Measurements from ENCODE around the gene SPG7. TPM values are rescaled to one million over a fixed set of nuclear protein-coding genes. Genes with fewer than 3 reads are reported as not detected.

The SPG7 gene
- total RNA-seq, 2 donors from 2014 or later = 88.6 to 188 TPM

DNA sequence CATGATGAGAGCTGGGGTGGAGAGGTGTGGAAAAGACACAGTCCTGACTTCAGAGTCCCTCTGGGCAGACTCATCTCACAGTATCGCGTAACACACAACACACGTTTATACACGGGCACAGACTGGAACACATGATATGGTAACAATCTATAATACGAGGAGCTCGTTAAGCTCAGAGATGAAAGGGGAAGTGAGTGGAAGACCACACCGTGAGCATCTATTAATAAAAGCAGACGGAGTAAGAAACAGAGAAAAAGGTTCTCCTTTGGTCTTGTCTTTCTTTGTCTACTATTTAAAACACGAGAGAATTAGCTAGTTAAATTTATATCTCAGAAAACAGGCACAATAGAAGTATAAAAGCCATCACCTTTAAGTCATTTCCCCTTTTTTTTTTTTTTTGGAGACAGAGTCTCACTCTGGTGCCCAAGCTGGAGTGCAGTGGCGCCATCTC, 31.4 kb upstream of the SPG7 start:
- H3K9me3 Mint-ChIP-seq = no peaks in the 10 kb centered on the region
- H3K4me1 Mint-ChIP-seq (ENCODE audit: low read depth in 2 of 2) = peaks cover 74 to 77% of the 10 kb centered on the region in 2 donors
- DNase-seq (ENCODE audit: low spot score) (no peak), ATAC-seq (no peak)
- H3K27me3 Mint-ChIP-seq = no peaks in the 10 kb centered on the region
- H3K36me3 Mint-ChIP-seq = no peaks in the 10 kb centered on the region
- H3K27ac Mint-ChIP-seq = peak overlapping the region; percentile 20 to 73
- peak overlapping the region; percentile 40 for H3K4me3 Mint-ChIP-seq

DNA sequence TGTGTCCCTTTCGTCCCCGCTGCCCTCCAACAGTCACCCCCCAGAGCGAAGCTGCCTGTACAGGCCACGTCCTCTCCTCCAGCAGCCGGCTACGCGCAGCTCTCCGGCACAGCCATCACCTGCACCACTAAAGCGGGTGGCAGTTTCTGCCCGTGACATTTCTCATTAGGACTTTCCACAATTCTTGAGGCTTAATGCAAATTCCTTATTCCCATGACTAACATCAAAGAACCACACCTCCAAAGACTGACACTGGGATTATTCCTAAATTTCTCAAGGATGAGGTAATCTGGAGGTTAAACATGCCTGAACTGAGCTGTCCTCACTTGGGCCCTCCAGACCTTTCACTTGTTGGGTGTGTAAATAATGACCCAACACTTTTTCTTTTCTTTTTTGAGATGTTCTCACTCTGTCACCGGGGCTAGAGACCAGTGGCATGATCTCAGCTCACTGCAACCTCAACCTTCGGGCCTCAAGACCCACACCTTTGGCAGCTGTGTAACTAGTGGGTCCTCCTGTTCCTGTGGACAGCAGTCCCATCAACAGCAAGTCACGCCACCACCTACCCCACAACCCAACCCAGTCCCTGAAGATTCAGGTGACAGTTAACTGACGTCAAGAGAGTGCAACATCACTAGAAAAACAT, 29.5 kb upstream of the SPG7 start:
- peak; percentile 32 to 50 for ATAC-seq
- H3K27ac Mint-ChIP-seq = peak overlapping the region in 1 of 2 donors; percentile 78
- no peaks in the 10 kb centered on the region for H3K9me3 Mint-ChIP-seq
- peak overlapping the region; percentile 60 for H3K4me3 Mint-ChIP-seq
- DNase-seq (ENCODE audit: low spot score) = no peak
- no peaks in the 10 kb centered on the region for H3K36me3 Mint-ChIP-seq
- H3K4me1 Mint-ChIP-seq (ENCODE audit: low read depth in 2 of 2) = peaks cover 73 to 76% of the 10 kb centered on the region in 2 donors
- H3K27me3 Mint-ChIP-seq = no peaks in the 10 kb centered on the region

DNA sequence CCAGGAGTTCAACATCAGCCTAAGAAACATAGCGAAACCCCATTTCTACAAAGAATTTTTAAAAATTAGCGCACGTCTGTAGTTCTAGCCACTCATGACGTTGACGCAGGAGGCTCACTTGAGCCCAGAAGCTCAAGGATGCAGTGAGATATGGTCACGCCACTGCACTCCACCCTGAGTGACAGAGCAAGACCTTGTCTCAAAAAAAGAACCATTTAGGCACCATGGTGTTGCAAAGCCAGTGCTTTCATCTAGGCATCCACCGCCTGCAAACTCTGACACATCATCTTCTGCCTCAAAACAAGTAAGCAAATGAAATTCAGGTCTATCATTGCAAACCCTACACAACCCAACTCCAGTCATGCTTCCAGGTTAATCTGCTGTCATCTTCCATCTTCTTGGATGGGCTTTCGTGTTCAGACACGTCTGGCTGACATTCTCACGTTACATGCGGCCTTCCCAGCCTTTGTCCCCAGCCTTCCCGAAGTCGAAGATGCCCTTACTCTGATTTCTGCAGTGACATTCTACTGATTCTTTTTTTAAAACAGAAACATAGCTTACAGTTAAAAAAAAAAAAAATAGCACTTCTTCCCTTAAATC, 26.7 kb upstream of the SPG7 start:
- peaks cover 78 to 80% of the 10 kb centered on the region in 2 donors for H3K4me1 Mint-ChIP-seq (ENCODE audit: low read depth in 2 of 2)
- ATAC-seq = no peak
- H3K9me3 Mint-ChIP-seq = no peaks in the 10 kb centered on the region
- peak overlapping the region in 1 of 2 donors; percentile 84 for H3K27ac Mint-ChIP-seq
- H3K4me3 Mint-ChIP-seq = peak overlapping the region; percentile 56
- no peaks in the 10 kb centered on the region for H3K27me3 Mint-ChIP-seq
- DNase-seq (ENCODE audit: low spot score) = no peak
- no peaks in the 10 kb centered on the region for H3K36me3 Mint-ChIP-seq

DNA sequence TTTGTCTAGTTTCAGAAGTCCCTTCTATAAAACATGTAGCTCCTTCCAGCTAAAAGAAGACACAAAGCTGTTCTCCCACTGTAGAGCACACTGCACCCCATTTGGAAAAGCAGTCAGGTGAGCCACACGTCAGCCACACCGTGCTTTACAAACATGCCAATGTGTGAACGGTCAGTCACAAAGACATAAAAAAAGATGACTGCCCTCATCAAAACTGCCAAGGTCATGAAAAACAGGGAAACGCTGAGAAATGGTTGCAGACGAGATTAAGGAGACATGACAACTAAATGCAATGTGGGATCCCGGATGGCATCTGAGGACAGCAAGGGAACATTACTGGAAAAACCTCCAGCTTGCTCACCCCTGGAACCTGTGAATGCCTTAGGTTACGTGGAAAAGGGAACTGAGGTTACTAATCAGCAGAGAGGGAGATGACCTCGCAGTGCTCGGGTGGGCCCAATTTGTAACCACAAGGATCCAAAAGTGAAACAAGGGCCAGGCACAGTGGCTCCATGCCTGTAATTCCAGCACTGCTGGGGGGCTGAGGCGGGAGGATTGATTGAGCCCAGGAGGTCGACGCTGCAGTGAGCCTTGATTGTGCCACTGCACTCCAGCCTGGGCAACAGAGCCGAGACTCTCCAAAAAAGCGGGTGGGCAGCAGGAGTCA, 25.9 kb upstream of the SPG7 start:
- no peaks in the 10 kb centered on the region for H3K27me3 Mint-ChIP-seq
- DNase-seq (ENCODE audit: low spot score) (no peak), ATAC-seq (no peak)
- H3K9me3 Mint-ChIP-seq = no peaks in the 10 kb centered on the region
- H3K36me3 Mint-ChIP-seq = no peaks in the 10 kb centered on the region
- peak overlapping the region; percentile 56 for H3K4me3 Mint-ChIP-seq
- H3K27ac Mint-ChIP-seq = peak overlapping the region; percentile 66 to 84
- H3K4me1 Mint-ChIP-seq (ENCODE audit: low read depth in 2 of 2) = peaks cover 74 to 79% of the 10 kb centered on the region in 2 donors

DNA sequence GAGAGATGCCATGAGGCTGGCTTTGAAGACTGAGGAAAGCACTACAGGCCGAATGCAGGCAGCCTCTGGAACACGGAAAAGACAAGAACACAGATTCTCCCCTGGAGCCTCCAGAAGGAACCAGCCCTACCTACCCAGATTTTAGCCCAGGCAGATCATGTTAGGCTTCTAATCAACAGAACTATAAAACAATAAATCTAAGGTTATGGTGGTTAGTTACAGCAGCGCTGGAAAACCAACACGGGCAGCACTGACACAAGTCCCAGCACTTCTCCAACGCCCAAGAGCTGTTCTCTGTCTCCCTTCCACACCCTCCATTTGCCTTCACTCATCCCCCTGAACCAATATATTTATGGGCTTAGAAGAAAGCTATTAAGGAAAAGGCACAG, 25.4 kb upstream of the SPG7 start:
- Mint-ChIP-seq H3K27ac (peak overlapping the region; percentile 66 to 84), H3K27me3 (no peaks in the 10 kb centered on the region), H3K4me3 (peak overlapping the region; percentile 56), H3K36me3 (no peaks in the 10 kb centered on the region), H3K4me1 (ENCODE audit: low read depth in 2 of 2) (peaks cover 75 to 81% of the 10 kb centered on the region in 2 donors), H3K9me3 (no peaks in the 10 kb centered on the region)
- ATAC-seq = no peak
- no peak for DNase-seq (ENCODE audit: low spot score)

DNA sequence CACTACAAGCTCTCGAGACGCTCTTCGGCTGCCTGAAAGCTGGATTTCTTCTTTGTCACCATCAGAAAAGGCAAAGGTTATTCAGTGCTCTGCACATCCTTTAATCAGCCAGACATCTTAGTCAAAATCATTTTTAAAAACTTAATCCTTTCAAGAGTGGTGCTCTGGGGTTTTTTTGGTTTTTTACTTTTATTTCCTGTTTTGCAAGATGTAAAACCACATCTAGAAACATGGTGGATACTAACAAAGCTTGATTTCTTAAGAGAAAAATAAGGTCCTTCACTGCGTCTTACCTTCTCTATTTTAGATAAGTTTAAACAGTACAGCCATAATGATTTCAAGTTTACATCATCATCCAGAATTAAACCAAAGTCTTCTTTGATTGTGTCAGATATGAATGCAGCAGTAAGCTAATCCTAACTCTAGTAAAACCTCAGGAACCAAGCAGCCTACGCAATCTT, 24.1 kb upstream of the SPG7 start:
- Mint-ChIP-seq H3K27me3 (no peaks in the 10 kb centered on the region), H3K27ac (peak overlapping the region; percentile 66 to 89), H3K9me3 (no peaks in the 10 kb centered on the region), H3K36me3 (no peaks in the 10 kb centered on the region), H3K4me1 (ENCODE audit: low read depth in 2 of 2) (peaks cover 76 to 81% of the 10 kb centered on the region in 2 donors), H3K4me3 (peak overlapping the region; percentile 89)
- ATAC-seq = peak; percentile 63 to 66
- DNase-seq (ENCODE audit: low spot score) = no peak

DNA sequence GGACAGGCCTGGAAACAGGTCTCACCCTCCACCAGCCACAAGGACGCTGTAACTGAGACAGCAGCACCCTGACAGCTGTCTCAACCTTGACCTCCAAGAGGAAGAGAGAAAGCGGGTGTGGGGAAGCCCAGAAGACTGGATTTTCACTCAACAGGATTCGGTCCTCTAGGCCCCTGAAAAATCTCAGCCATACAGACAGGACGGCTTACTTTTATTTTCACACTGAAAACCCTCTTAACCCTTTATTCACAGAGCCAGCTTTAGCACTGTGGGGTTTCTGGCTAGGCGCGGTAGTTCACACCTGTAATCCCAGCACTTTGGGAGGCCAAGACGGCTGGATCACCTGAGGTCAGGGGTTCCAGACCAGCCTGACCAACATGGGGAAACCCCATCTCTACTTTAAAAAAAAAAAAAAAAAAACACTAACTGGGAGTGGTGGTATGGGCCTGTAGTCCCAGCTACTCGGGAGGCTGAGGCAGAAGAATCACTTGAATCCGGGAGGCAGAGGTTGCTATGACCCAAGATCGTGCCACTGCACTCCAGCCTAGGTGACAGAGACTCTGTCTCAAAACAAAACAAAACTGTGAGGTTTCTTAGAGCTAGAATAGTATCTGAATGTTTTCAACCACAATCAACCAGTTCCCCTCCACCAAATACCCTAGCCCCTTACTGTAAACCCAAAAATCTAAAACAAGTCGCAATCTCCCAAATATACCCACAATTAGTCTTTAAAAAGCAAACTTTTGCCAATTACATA, 23.1 kb upstream of the SPG7 start:
- ATAC-seq = peak; percentile 18 to 40
- DNase-seq (ENCODE audit: low spot score) = no peak
- Mint-ChIP-seq H3K4me3 (peak overlapping the region; percentile 89), H3K36me3 (no peaks in the 10 kb centered on the region), H3K27me3 (no peaks in the 10 kb centered on the region), H3K27ac (peak overlapping the region; percentile 66 to 89), H3K9me3 (no peaks in the 10 kb centered on the region), H3K4me1 (ENCODE audit: low read depth in 2 of 2) (peaks cover 76 to 81% of the 10 kb centered on the region in 2 donors)

DNA sequence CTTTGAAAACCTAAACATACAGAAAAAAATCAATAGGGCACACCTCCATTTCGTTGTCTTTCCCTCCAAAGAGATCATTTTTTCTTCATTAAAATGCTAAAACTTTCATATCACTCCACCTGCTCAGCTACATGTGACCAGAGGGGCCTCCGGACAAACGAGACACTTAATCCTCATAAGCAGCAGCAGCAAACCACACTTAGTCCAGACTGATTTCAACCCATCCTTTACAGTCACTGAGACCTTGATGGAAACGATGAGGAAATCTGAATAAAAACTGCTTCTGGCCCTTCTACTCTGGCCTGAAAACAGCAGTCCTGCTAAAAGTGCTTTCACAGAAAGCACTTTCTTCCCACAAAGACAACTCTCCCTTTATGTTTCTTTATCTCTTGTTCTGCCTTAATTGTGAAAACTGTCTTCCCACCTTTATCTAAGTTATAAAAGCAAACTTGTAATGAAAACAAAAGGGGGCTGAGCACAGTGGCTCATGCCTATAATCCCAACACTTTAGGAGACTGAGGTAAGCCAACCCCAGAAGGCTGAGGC, 22.4 kb upstream of the SPG7 start:
- H3K9me3 Mint-ChIP-seq = no peaks in the 10 kb centered on the region
- DNase-seq (ENCODE audit: low spot score) (no peak), ATAC-seq (no peak)
- H3K36me3 Mint-ChIP-seq = no peaks in the 10 kb centered on the region
- peak overlapping the region; percentile 89 for H3K4me3 Mint-ChIP-seq
- peaks cover 72 to 77% of the 10 kb centered on the region in 2 donors for H3K4me1 Mint-ChIP-seq (ENCODE audit: low read depth in 2 of 2)
- no peaks in the 10 kb centered on the region for H3K27me3 Mint-ChIP-seq
- H3K27ac Mint-ChIP-seq = peak overlapping the region; percentile 66 to 89

DNA sequence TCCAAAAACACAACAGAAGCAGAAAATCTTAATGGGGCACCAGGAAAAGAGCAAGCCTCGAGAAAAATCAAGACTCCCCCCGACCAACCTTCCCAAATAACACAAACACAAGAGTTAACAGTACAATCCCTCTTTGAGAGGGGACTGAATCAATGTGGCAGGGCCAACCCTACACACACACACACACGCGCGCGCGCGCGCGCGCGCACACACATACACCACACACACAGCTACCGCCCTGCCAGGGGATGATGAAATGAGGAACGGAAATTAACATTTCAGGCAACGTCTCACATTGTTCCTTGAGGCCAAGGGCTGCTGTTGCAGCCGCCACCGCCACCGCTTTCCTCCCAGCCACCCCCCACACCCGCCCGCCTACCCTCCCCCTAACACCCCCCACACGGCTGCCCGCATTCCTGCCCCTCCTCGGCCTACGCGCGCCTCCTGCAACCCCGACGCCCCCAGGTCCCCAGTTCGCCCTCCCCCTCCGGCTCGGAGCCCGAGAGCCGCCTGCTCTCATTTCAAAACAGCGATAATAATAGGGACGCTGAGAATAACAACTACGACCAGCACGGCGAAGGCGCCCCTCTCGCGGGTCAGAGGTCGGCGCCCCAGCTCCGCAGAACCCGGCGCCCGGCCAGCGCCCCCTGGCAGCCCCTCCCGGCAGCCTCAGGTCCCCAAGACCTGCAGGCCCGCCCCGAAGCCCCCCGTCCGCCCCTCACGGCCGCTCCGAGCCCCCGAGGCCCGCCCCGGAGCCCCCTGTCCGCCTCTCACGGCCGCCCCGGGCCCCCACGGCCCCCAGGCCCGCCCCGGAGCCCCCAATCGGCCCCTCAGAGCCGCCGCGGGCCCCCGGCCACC, 18.9 kb upstream of the SPG7 start:
- Mint-ChIP-seq H3K4me1 (ENCODE audit: low read depth in 2 of 2) (peaks cover 56 to 65% of the 10 kb centered on the region in 2 donors), H3K9me3 (no peaks in the 10 kb centered on the region), H3K4me3 (peak overlapping the region; percentile 93), H3K27me3 (no peaks in the 10 kb centered on the region), H3K36me3 (no peaks in the 10 kb centered on the region), H3K27ac (peak overlapping the region; percentile 80 to 94)
- peak; percentile 88 for DNase-seq (ENCODE audit: low spot score)
- peak; percentile 49 to 61 for ATAC-seq

DNA sequence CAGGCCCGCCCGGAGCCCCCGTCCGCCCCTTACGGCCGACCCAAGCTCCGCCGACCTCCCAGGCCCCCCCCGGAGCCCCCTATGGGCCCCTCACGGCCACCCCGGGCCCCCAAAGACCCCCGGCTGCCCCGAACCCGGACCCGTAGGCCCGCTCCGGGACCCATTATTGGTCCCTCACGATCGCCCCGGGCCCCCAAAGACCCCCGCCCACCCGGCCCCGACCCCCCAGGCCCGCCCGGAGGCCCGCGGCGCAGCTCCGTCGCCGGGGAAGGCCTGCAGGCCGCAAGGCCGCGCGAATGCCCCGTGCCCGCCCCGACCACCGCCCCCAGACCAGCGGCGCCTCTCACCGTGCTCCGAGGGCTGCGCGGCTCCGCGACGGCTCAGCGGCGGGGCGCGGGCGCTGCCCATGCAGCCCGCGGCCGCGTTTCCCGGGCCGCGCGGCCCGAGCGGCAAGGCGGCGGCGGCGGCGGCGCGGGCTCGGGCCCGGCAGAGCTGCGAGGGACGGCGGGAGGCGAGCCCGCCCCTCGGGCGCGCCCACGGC, 18.2 kb upstream of the SPG7 start:
- Mint-ChIP-seq H3K27ac (peak overlapping the region in 1 of 2 donors; percentile 85), H3K9me3 (no peaks in the 10 kb centered on the region), H3K4me1 (ENCODE audit: low read depth in 2 of 2) (peaks cover 49 to 59% of the 10 kb centered on the region in 2 donors), H3K36me3 (no peaks in the 10 kb centered on the region), H3K27me3 (no peaks in the 10 kb centered on the region), H3K4me3 (no peak overlapping the region)
- ATAC-seq = no peak
- DNase-seq (ENCODE audit: low spot score) = no peak

DNA sequence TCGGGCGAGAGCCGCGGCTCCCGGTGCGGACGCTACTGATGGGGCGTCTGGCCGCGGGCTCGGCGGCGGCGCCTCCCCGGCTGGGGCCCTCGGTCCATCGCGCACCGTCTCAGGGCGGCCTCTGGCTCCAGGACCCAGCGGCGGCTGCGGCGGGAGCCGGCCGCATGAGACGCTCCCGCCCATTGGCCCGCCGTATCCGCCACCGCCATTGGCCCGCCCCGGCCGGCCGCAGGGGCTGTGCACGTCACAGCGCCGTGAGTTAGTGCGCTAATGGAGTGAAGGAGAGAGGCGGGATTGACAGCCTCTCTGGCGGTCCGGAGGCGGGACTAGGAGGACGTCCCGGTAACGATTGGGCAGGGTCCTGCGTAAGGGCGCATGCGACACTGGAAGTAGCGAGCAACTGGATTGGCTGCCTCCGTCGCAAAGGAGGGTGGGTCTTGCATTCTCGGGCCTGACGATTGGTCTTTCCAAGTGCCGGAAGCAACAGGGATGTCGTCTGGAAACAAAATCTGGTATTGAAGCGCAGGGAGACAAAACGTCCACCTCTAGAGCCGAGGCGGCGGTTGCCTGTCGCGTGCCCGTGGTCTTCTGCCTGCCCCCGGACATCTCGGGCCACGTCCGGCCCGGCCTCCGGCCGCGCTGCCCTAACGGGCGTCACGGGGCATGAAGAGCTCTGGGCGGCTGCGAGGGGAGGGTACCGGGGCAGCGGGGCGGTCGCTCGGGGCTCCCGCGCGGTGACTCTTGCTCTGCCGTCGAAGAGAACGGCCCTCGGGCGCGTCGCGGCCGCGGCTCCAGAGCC, 17.6 kb upstream of the SPG7 start, which contains the start of gene ANKRD11:
ANKRD11 (minus strand) TSS at position 123 of the 799 bp plus-strand sequence. CDS start 173,542 bp downstream, outside the sequence.
- Mint-ChIP-seq H3K9me3 (no peaks in the 10 kb centered on the region), H3K27me3 (no peaks in the 10 kb centered on the region), H3K4me1 (ENCODE audit: low read depth in 2 of 2) (peaks cover 45 to 56% of the 10 kb centered on the region in 2 donors), H3K4me3 (peak within 1 kb of the TSS; percentile 93), H3K36me3 (no peaks in the 10 kb centered on the region), H3K27ac (peak within 1 kb of the TSS; percentile 85 to 94)
- DNase-seq (ENCODE audit: low spot score) (peak; percentile 99), ATAC-seq (peak; percentile 97)
